Calu3 (cell line): Measurements from ENCODE around the gene CRBN. TPM values are rescaled to one million over a fixed set of nuclear protein-coding genes. Genes with fewer than 3 reads are reported as not detected.

ENCODE experiments used
- BruUV-seq: library from RNA; stranded (reverse); fragments of 400-500 nt; replicated peaks from 2 replicates; lab custom pipeline; 2021; lab: Mats Ljungman, UMichigan
- CTCF ChIA-PET: fragments of 300-600 bp; sonication (Branson Sonifier 250); formaldehyde crosslinking; loops from one replicate; lab custom pipeline; 2022; ENCODE audit warnings: antibody characterized with exemption; lab: Charles Lee
- DNase-seq: peaks from one replicate; pipeline ENCODE4 v3.0.0; 2022
- H3K27ac Mint-ChIP-seq: one replicate; pipeline ENCODE4 v1.8.0; 2022; ENCODE audit warnings: mixed read lengths; ENCODE audit not compliant: unreplicated experiment
- H3K27me3 Mint-ChIP-seq: one replicate; pipeline ENCODE4 v1.8.0; 2022; ENCODE audit warnings: mixed read lengths; ENCODE audit not compliant: unreplicated experiment
- H3K36me3 Mint-ChIP-seq: one replicate; pipeline ENCODE4 v1.8.0; 2022; ENCODE audit warnings: mild to moderate bottlenecking, moderate library complexity, mixed read lengths; ENCODE audit not compliant: insufficient read depth, unreplicated experiment
- H3K4me1 Mint-ChIP-seq: one replicate; pipeline ENCODE4 v1.8.0; 2022; ENCODE audit warnings: mild to moderate bottlenecking, low read depth, mixed read lengths; ENCODE audit not compliant: unreplicated experiment
- H3K4me3 Mint-ChIP-seq: one replicate; pipeline ENCODE4 v1.8.0; 2022; ENCODE audit warnings: mild to moderate bottlenecking, low read depth, moderate library complexity, mixed read lengths; ENCODE audit not compliant: unreplicated experiment
- H3K9me3 Mint-ChIP-seq: one replicate; pipeline ENCODE4 v1.8.0; 2022; ENCODE audit warnings: low read depth, mixed read lengths; ENCODE audit not compliant: unreplicated experiment
- intact Hi-C: fragments of 100-400 bp; cut with micrococcal nuclease; formaldehyde crosslinking; loops from one replicate; pipeline ENCODE4 v1.10.0; 2022; ENCODE audit not compliant: unreplicated experiment
- total RNA-seq: library from RNA; stranded (reverse); gene quantifications from 2 replicates; pipeline ENCODE4 v1.2.3, GENCODE V29; 2022
- TF ChIP-seq, protein P1 (sequence below): fragments of 200-600 bp; IDR thresholded peaks from one replicate; pipeline ENCODE4 v1.8.0; 2022; ENCODE audit warnings: antibody characterized with exemption; ENCODE audit not compliant: unreplicated experiment

Gene CRBN
- total RNA-seq, 1 experiment from 2014 or later = 31.6 TPM

DNA sequence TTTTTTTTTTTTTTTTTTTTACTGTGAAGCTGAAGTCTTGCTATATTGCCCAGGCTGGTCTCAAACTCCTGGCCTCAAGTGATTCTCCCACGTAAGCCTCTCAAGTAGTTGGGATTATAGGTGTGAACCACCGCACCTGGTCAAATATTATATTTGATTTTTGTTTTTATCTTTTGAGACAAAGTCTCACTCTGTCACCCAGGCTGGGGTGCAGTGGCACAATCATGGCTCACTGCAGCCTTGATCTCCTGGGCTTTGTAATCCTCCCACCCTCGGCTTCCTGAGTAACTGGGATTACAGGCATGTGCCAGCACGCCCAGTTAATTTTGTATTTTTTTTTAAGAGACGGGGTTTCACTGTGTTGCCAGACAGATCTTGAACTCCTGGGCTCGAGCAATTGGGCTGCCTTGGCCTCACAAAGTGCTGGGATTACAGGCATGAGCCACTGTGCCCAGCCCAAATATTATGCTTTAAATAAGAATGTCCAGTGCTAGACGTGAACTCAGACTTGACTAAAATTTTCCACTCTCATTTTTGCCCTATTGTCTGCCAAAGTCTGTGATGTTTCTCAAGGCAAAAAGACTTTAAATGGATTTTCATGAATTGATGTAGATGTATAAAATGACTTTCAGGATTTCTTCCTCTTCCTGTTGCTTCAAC lies 33.4 kb upstream of the CRBN start:
- BruUV-seq = no TSS peak
- H3K4me1 Mint-ChIP-seq = no peaks in the 10 kb centered on the region
- no peak for DNase-seq

DNA sequence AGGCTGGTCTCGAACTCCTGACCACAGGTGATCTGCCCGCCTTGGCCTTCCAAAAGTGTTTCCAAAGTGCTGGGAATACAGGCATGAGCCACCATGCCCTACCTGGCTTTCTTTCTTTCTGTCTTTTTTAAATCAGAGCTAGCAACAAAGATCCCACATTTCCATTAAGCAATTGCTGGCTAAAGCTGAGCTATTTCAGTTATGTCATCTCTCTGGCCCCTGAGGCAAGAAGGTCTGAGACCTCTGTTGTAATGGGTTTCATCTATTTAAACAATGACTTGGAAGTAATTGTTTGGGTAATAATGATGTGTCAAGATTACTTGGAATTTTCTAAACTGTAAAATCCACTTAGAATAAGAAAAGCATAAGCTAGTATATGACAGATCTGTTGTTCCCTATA lies 30.2 kb upstream of the CRBN start:
- Mint-ChIP-seq H3K27me3 (peaks cover 4% of the 10 kb centered on the region), H3K9me3 (no peaks in the 10 kb centered on the region), H3K27ac (no peak overlapping the region), H3K4me3 (no peak overlapping the region), H3K4me1 (no peaks in the 10 kb centered on the region), H3K36me3 (no peaks in the 10 kb centered on the region)
- intact Hi-C loops = no loop called here
- no TSS peak for BruUV-seq
- CTCF ChIA-PET = no interaction called here
- no peak for DNase-seq
- TF ChIP-seq, protein P1, sequence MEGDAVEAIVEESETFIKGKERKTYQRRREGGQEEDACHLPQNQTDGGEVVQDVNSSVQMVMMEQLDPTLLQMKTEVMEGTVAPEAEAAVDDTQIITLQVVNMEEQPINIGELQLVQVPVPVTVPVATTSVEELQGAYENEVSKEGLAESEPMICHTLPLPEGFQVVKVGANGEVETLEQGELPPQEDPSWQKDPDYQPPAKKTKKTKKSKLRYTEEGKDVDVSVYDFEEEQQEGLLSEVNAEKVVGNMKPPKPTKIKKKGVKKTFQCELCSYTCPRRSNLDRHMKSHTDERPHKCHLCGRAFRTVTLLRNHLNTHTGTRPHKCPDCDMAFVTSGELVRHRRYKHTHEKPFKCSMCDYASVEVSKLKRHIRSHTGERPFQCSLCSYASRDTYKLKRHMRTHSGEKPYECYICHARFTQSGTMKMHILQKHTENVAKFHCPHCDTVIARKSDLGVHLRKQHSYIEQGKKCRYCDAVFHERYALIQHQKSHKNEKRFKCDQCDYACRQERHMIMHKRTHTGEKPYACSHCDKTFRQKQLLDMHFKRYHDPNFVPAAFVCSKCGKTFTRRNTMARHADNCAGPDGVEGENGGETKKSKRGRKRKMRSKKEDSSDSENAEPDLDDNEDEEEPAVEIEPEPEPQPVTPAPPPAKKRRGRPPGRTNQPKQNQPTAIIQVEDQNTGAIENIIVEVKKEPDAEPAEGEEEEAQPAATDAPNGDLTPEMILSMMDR = no peak

More for the DNA sequence above, 33.4 kb upstream of the CRBN start:
- Mint-ChIP-seq H3K36me3 (no peaks in the 10 kb centered on the region), H3K27ac (no peak overlapping the region), H3K27me3 (no peaks in the 10 kb centered on the region), H3K9me3 (peaks cover 3% of the 10 kb centered on the region), H3K4me3 (no peak overlapping the region)
- intact Hi-C loops = no loop called here
- CTCF ChIA-PET = no interaction called here
- TF ChIP-seq, protein P1 = no peak

DNA sequence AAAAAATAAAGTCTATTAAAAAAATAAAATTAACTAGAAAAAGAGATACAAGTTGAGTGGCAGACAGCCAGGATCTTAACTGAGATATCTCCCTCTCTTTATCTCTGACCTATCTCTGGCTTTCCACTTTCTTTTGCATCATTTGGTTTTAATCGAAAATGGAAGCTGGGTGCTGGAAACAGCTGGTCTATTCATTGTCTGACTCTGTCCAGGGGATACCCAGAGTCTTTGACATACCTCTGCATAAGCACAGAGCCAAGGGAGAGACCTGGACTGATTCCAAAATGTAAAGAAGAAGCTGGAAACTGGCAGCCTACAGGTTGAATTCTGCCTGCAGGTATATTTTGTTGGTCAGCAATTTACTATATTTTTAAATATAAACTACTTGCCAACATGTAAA lies 29.6 kb upstream of the CRBN start:
- intact Hi-C loops = no loop called here
- no peak overlapping the region for H3K27ac Mint-ChIP-seq
- no peak for DNase-seq
- peaks cover 10% of the 10 kb centered on the region for H3K27me3 Mint-ChIP-seq
- H3K36me3 Mint-ChIP-seq = no peaks in the 10 kb centered on the region
- H3K4me3 Mint-ChIP-seq = no peak overlapping the region
- BruUV-seq = no TSS peak
- H3K9me3 Mint-ChIP-seq = no peaks in the 10 kb centered on the region
- CTCF ChIA-PET = no interaction called here
- H3K4me1 Mint-ChIP-seq = no peaks in the 10 kb centered on the region
- TF ChIP-seq, protein P1 = no peak

DNA sequence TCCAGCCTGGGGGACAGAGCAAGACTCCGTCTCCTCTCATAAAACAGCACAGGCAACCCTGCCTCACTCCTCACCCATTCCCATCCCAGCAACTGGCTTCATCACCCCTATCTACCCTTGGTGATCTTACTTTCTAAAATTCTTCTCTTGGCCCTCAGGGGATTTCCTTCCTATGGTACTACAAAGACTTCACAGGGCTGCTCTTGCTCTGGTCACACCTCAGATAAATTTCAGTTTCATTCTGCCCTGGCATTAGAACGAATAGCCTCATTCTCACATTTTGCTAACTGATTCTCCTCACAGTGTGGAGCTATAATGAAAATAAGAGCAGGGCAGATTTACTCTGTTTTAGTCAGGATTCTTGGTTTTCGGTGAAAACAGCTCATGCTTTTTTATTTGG lies 22.1 kb upstream of the CRBN start:
- H3K27ac Mint-ChIP-seq = no peak overlapping the region
- no peaks in the 10 kb centered on the region for H3K36me3 Mint-ChIP-seq
- peaks cover 58% of the 10 kb centered on the region for H3K27me3 Mint-ChIP-seq
- no peaks in the 10 kb centered on the region for H3K4me1 Mint-ChIP-seq
- no TSS peak for BruUV-seq
- H3K4me3 Mint-ChIP-seq = no peak overlapping the region
- no peaks in the 10 kb centered on the region for H3K9me3 Mint-ChIP-seq
- TF ChIP-seq, protein P1 = no peak
- no peak for DNase-seq
- intact Hi-C loops = loop anchor here (1.0 kb wide), 1 partner anchor 797 kb away; no protein-coding TSS in a partner anchor
- CTCF ChIA-PET = interaction anchor here (0.8 to 2.7 kb wide), 4 partner anchors 69 to 1091 kb away, joined by 3 to 23 read pairs (median 12); no protein-coding TSS in a partner anchor
